HG02884 (cell line): Measurements from ENCODE around the gene NHLH1.

Experiments used
- ATAC-seq: cut with Tn5 transposase; IDR thresholded peaks from one replicate; pipeline ENCODE4 v1.9.1; 2021; ENCODE audit warnings: mild to moderate bottlenecking, moderate library complexity; ENCODE audit not compliant: unreplicated experiment

NHLH1 gene

GRCh38 chr1:160366731-160367515 lies at the start of gene NHLH1:
Gene NHLH1 (plus strand): TSS chr1:160367071. CDS start chr1:160370732, 3,661 bp downstream.
- no peak for ATAC-seq

GRCh38 chr1:160322831-160323230 lies 44.0 kb upstream of the NHLH1 start:
- ATAC-seq, result no peak

DNA sequence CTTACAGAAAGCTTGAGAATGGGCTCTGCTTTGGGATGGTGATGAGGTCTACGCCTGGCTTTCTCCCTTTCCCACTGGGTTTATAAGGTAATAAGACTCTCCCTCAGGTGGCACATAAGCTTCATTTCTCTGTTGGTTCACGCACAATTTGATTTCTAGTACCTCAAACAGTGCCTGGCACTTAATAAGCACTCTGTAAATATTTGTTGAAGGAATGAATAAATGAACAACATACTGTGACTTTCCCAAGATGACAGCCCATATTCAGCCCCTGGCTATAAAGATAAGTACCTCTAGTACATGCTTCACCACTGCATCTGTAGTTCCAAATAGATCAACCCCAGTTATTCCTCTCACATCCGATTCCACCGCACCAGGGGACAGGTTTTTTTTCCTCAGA lies 41.6 kb upstream of the NHLH1 start:
- no peak for ATAC-seq

DNA sequence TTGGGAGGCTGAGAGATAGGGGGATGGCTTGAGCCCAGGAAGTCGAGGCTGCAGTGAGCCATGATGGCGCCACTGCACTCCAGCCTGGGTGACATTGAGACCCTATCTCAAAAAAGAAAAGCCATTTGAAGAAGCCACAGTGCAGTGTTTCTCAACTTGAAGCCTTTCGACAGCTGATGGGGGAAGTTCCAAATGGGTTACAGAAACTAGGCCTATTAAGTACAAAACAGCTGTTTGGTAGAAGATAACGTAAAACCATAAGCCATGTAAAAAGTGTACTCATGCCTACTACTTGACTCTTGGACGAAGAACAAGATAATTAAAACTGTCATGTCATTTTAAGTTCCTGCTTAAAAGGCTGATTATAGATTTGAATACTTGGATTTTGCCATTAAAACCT lies 40.5 kb upstream of the NHLH1 start:
- no peak for ATAC-seq

GRCh38 chr1:160328184-160328583 lies 38.7 kb upstream of the NHLH1 start:
- no peak for ATAC-seq

- no peak for ATAC-seq
These were observed 36.8 kb upstream of the NHLH1 start for GRCh38 chr1:160330119-160330518.

DNA sequence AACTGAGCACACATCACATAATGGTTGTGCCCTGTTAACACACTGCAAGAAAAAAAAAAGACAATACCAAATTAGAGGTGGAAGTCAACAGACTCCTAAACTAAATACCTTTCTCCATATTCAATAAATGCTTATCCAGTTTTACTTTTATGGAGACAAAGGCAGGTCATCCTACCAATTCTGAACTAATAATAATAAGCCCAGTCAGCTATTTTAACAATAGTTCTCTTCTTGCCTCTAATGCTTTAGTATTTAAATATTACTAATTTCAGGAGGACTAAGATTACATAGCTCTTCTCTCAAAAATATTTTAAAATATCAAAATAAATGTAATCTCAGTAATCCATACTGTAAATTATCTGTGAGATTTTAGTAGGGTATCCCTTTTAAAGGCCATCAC lies 34.4 kb upstream of the NHLH1 start:
- no peak for ATAC-seq

DNA sequence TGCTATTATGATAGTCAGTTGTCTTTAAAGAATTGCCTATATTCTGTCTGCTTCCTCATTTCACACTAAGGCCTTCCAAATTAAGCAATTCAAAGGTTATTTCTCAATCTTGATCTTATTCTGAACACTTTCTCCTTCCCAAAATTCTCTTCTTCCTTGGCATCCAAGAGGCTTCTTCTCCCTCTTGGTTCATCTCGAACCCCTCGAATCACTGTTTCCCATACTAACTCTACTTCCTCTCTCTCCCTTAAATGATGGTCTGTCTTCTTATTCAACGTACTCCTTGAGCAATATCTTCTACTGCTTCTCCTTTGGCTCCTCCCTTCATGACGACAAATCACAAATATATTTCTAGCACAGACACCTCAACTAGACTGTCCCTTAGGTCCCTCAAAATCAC lies 28.3 kb upstream of the NHLH1 start:
- ATAC-seq, result no peak

- ATAC-seq, result no peak
These were observed 26.7 kb upstream of the NHLH1 start for GRCh38 chr1:160340146-160340545.

GRCh38 chr1:160340866-160341265 lies 26.0 kb upstream of the NHLH1 start:
- no peak for ATAC-seq

DNA sequence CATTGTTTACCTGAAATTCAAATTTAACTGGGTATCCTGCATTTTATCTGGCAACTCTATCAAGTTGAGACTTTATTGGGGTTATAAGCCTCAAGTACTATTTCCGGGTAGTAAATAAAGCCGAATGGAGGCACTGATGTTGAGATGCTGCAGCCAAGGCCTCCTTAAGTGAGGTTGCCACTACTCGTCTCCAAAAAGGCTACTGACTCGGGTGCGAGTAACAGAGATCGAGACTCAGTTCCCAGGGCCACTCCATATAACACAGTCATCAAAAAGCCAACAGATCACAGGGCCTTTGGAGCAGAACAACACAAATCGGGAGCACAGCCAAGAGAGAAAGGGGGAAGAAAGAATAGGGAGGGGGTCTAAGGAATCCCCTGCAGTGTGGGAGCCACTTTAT lies 24.3 kb upstream of the NHLH1 start:
- ATAC-seq, result no peak

GRCh38 chr1:160342953-160343869 lies 23.7 kb upstream of the NHLH1 start, which contains the start of the genes COPA and NCSTN:
Gene COPA (minus strand): TSS chr1:160343250. CDS start chr1:160343170, 80 bp downstream.
Gene NCSTN (plus strand): TSS chr1:160343383. CDS start chr1:160343397, 14 bp downstream.
- peak; percentile 85 for ATAC-seq

DNA sequence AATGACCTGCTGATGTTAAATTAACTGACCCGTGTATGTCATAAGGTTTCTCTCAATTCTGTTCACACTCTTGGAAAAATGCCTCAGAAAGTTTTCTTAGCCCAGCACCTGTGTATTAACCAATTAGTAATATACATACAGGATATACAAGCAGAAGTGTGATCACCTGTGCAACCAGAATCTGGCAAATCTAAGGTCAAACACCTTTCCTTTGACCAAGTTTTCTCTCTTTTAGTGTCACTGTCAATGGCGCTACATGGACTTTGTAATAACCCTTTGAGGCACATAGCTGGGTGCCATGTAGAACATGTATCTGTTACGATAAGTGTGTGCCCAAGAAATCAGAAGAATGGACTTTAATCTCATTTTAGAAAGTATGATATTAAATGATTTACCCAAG lies 22.6 kb upstream of the NHLH1 start:
- ATAC-seq, result no peak

- ATAC-seq, result no peak
These were observed 21.9 kb upstream of the NHLH1 start for GRCh38 chr1:160344936-160345335.

- no peak for ATAC-seq
These were observed 20.4 kb upstream of the NHLH1 start for GRCh38 chr1:160346463-160346862.

DNA sequence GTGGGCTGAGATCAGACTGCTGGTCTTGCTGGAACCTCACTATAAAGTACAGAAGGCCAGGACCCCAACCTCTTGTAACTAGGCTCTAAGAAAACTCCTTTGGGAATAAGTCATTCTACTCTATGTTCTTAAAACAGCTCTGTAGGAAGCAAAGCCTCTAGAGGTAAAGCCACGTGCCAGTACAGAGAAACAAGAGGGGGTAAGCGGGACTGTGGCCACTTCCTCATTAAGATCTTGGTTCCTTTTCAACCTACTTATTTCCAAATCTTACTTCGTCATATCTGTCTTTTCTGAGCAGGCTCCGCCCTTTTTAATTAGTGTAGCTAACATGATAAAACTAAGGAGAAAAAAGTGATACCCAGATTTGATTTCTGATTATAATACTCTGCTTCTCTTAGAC lies 19.9 kb upstream of the NHLH1 start:
- ATAC-seq, result no peak

DNA sequence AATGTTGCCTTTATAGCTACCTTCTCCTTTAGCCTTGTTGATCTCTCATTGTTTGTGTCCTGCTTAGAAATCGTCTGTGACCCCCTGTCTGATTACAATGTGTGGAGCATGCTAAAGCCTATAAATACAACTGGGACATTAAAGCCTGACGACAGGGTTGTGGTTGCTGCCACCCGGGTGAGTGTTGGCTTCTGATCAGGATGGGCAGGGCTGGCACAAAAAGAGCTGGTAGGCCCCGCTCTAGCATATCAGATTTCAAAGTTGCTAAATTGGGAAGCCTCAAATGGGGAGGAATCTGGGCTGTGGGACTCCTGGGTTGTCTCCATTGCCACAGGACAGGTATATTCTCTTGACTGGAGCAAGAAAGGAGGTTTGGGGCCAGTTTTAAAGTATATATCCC lies 15.2 kb upstream of the NHLH1 start:
- no peak for ATAC-seq

GRCh38 chr1:160352555-160352954 lies 14.3 kb upstream of the NHLH1 start:
- no peak for ATAC-seq

DNA sequence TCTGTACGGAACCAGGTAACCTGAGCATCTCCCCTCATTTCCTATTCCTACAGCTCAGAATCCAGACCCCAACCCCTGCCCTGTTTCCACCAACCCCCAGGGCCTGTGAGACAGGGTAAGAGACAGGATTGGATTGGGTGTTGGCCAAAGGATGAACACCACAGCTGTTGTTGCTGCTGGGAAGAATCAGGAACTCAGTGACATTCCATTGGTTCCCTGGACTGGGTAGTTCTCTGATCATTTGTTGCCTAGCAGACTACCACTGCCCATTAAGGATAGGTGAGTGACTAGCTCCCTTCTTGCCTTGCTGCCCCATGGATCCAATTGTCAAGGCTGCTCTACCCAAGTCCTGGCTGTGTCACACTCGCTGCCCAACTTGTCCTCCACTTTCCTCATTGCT lies 13.6 kb upstream of the NHLH1 start:
- ATAC-seq, result no peak

- ATAC-seq, result no peak
These were observed 12.4 kb upstream of the NHLH1 start for GRCh38 chr1:160354388-160354985.

DNA sequence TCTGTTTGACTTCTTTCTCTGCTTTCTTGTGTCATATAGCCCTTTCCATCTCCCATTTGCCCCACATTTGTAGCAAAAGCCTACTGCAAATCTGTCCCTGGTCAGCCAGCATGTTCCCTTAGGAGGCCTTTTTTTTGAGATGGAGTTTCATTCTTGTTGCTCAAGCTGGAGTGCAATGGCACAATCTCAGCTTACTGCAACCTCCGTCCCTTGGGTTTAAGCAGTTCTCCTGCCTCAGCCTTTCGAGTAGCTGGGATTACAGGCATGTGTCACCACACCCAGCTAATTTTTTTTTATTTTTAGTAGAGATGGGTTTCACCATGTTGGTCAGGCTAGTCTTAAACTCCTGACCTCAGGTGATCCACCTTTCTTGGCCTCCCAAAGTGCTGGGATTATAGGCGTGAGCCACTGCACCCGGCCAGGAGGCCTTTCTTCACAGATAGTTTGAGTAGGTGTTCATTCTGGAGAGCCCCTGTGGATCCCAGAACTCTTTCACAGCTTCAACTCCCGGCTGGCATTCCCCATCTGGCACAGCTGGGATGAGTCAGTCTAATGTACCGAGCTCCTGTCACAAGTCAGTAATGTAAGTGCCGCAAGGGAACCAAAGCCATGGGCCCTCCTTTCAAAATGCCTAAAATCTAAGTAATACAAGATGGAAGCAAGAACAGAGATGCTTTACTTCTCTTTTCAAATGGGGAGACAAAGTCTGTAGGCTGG lies 9.4 kb upstream of the NHLH1 start:
- no peak for ATAC-seq
